ENCODE results near the gene CYBA. TPM values are rescaled to one million over a fixed set of nuclear protein-coding genes. Genes with fewer than 3 reads are reported as not detected.

CYBA gene
- total and polyA plus RNA-seq, 9 of the 15 experiments (the other 6 are each of a cell fraction or from before 2014, with no cell fraction given): 0.34 to 683 (median 93.0) TPM

DNA sequence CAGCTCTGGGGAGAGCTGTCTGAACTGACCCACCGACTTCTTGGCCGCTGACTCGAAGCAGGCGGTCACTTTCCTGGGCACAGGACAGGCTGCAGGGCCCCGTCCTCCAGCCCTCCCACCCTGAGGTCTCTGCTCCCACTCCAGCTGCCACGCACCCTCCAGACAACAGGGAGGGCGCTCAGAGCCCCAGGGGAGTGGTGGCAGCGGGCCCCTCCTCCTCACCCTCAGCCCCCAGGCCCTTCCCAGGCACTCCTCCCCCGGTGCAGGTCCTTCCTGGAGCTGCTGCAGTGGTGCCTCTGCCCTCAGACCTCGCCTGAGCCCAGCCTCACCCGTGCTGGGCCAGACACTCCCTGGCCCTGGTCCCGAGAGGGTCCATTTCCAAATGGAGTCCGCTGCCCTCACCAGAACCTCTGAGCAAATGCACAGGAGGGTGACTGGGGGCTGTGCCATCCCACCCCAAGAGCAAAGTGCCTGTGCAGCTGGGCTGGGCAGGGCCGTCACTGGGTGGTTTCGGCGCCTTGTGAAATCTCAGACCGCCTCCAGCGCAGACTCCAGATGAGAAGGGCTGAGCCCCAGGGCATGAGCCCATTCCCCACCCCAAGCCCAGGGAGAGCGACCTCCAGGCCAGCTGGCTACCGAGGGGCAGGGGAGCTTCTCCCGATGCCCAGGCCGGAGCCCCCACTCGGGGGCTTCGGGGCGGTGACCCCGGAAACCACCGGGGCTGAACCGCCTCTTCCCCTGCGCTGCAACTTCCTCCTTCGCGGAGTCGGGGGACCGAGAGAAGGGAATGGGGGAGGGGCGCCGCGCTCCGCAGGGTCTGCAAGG is 717 bp downstream of the CYBA start (continued):
- TF ChIP-seq, protein P1, sequence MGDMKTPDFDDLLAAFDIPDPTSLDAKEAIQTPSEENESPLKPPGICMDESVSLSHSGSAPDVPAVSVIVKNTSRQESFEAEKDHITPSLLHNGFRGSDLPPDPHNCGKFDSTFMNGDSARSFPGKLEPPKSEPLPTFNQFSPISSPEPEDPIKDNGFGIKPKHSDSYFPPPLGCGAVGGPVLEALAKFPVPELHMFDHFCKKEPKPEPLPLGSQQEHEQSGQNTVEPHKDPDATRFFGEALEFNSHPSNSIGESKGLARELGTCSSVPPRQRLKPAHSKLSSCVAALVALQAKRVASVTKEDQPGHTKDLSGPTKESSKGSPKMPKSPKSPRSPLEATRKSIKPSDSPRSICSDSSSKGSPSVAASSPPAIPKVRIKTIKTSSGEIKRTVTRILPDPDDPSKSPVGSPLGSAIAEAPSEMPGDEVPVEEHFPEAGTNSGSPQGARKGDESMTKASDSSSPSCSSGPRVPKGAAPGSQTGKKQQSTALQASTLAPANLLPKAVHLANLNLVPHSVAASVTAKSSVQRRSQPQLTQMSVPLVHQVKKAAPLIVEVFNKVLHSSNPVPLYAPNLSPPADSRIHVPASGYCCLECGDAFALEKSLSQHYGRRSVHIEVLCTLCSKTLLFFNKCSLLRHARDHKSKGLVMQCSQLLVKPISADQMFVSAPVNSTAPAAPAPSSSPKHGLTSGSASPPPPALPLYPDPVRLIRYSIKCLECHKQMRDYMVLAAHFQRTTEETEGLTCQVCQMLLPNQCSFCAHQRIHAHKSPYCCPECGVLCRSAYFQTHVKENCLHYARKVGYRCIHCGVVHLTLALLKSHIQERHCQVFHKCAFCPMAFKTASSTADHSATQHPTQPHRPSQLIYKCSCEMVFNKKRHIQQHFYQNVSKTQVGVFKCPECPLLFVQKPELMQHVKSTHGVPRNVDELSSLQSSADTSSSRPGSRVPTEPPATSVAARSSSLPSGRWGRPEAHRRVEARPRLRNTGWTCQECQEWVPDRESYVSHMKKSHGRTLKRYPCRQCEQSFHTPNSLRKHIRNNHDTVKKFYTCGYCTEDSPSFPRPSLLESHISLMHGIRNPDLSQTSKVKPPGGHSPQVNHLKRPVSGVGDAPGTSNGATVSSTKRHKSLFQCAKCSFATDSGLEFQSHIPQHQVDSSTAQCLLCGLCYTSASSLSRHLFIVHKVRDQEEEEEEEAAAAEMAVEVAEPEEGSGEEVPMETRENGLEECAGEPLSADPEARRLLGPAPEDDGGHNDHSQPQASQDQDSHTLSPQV (IDR thresholded peaks at IDR 0.05): no peak
- TF ChIP-seq BCL6 (CRISPR knock-in tag; IDR thresholded peaks at IDR 0.05): no peak
- TF ChIP-seq ZNF639 (CRISPR knock-in tag; conservative IDR thresholded peaks at IDR 0.05 in 1 of 2, IDR thresholded peaks at IDR 0.05 in 1 of 2): no peak
- no peak for TF ChIP-seq MXD1 (CRISPR knock-in tag; IDR thresholded peaks at IDR 0.05; ENCODE audit: borderline replicate concordance, poor library complexity, severe bottlenecking)
- no peak for TF ChIP-seq ZNF124 (CRISPR knock-in tag; IDR thresholded peaks at IDR 0.05)
- TF ChIP-seq, protein P2, sequence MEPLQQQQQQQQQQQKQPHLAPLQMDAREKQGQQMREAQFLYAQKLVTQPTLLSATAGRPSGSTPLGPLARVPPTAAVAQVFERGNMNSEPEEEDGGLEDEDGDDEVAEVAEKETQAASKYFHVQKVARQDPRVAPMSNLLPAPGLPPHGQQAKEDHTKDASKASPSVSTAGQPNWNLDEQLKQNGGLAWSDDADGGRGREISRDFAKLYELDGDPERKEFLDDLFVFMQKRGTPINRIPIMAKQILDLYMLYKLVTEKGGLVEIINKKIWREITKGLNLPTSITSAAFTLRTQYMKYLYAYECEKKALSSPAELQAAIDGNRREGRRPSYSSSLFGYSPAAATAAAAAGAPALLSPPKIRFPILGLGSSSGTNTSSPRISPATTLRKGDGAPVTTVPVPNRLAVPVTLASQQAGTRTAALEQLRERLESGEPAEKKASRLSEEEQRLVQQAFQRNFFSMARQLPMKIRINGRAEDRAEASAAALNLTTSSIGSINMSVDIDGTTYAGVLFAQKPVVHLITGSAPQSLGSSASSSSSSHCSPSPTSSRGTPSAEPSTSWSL (CRISPR knock-in tag; IDR thresholded peaks at IDR 0.05; ENCODE audit: borderline replicate concordance): no peak
- 0 out of 2 replicates have a peak, but pooled peaks have one; percentile 6 for TF ChIP-seq GABPB1 (CRISPR knock-in tag; IDR thresholded peaks at IDR 0.05)
- no peak; the same call in 1 of the 2 replicates for TF ChIP-seq HDGF (IDR thresholded peaks at IDR 0.05)
- TF ChIP-seq GTF2F1 (IDR thresholded peaks at IDR 0.05; ENCODE audit: low read depth, low read length): no peak
- no peak for TF ChIP-seq ZNF589 (CRISPR knock-in tag; IDR thresholded peaks at IDR 0.05; ENCODE audit: low read depth)
- TF ChIP-seq ZBTB2 (IDR thresholded peaks at IDR 0.05): 0 out of 2 replicates have a peak, but pooled peaks have one; percentile 22
- no peak for TF ChIP-seq FOXJ3 (CRISPR knock-in tag; IDR thresholded peaks at IDR 0.05)
- no peak for TF ChIP-seq FOXK2 (conservative IDR thresholded peaks at IDR 0.05 in 1 of 2, IDR thresholded peaks at IDR 0.05 in 1 of 2; ENCODE audit: low read depth in 2 of 2)
- no peak for TF ChIP-seq MLX (CRISPR knock-in tag; conservative IDR thresholded peaks at IDR 0.05)
